Motor neuron (in vitro differentiated cells): ENCODE data around the gene TENM3. TPM values are rescaled to one million over a fixed set of nuclear protein-coding genes. Genes with fewer than 3 reads are reported as not detected.

Source experiments
- ATAC-seq, 8 experiments: fragments of 200-7000 bp; cut with Tn5 transposase; replicated peaks in 6 of 8; 2 replicates each; pipeline ENCODE4 v1.8.0; 2021; ENCODE audit warnings: mild to moderate bottlenecking in 8 of 8, moderate library complexity in 8 of 8
- H3K27ac ChIP-seq, 2 donors: fragments of 250-450 bp; sonication (Bioruptor Pico); 2 replicates each; pipeline ENCODE4 v1.9.0; 2021; ENCODE audit warnings: antibody characterized with exemption in 2 of 2, mild to moderate bottlenecking in 2 of 2, moderate library complexity in 1 of 2
- H3K4me1 ChIP-seq, 2 donors: fragments of 250-450 bp; sonication (Bioruptor Pico); replicated peaks in 1 of 2; 2 replicates each; pipeline ENCODE4 v1.6.1; 2021; ENCODE audit warnings: antibody characterized with exemption in 2 of 2, mild to moderate bottlenecking in 2 of 2, moderate library complexity in 1 of 2
- H3K4me3 ChIP-seq, 5 donors: fragments of 250-450 bp; sonication (Bioruptor Pico); 2 replicates each; pipeline ENCODE4 v1.9.0; 2021; ENCODE audit warnings: antibody characterized with exemption in 5 of 5, mild to moderate bottlenecking in 5 of 5, moderate library complexity in 4 of 5
- WGBS, 10 experiments: fragments of 450-650 bp; shearing (Covaris generic); methylation state at CpG; one replicate each; pipeline ENCODE4 v1.0.0; 2022; 5-methylcytosine and 5-hydroxymethylcytosine counted together
- in situ Hi-C, 9 experiments: fragments of 400-800 bp; cut with MboI; loops; one replicate each; pipeline ENCODE4 v1.15.0; 2021; ENCODE audit warnings: low sequenced_read_pairs in 9 of 9, low pct_unique_long_range_greater_than_20kb in 2 of 9; ENCODE audit not compliant: unreplicated experiment in 9 of 9
- total RNA-seq, 8 experiments: library from RNA; unstranded; fragments of 300-600 nt; gene quantifications; 2 replicates each; pipeline versions ENCODE4 v1.2.3 to v1.2.4, GENCODE V29; 2022

The TENM3 gene
- total RNA-seq, 8 experiments from 2014 or later = 9.1 to 129 (median 42.0) TPM

DNA sequence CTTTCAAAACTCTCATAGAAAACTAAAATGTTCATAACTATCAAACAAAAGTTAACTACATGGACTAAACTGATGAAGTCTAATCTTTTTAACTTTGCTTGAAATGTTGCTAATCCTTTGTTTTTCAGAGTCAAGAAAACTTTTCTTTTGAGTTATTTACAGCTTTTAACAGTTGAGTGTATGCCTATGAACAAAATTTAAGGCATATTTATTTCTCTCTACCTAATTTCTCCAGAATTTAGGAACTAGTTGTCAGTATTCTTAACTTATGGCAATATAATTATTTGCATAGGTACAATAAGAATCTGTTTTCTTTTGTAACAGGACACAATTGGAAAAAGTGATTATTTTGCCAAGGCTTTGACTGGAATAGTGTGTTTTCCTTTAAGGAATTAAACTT is 23.8 kb downstream of the TENM3 start:
- no peaks in the 10 kb centered on the region for H3K4me1 ChIP-seq
- no peak overlapping the region for H3K4me3 ChIP-seq
- H3K27ac ChIP-seq = no peak overlapping the region
- in situ Hi-C loops = no loop called here
- ATAC-seq = no peak

GRCh38 chr4:182268966-182269365 is 25.8 kb downstream of the TENM3 start:
- no peak for ATAC-seq
- in situ Hi-C loops = no loop called here
- 24 to 100% (median 100%) methylated on average over 2 to 3 of the region's 3 CpGs; no CpG with 5 or more reads in 1 of the 10 experiments for WGBS, 10 experiments
- H3K4me3 ChIP-seq = no peak overlapping the region
- no peak overlapping the region for H3K27ac ChIP-seq
- H3K4me1 ChIP-seq = no peaks in the 10 kb centered on the region

DNA sequence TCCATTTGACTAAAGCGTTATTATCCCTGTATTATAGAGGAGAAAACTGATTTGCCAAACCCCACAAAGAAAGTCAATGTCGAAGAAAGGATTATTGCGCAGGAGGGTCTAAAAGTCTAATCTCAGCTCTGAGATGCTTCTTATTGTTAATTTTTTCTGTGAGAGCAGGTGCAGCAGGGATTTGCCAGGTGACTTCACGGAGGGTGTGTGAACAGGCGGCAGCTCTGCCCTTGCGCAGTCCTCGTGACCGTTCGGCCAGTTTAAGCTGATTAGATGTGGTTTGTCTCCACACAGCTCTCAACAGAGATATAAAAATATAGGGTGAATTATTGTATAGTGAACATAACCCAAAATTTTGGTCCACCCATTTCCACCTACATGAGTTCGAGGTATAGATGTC is 28.5 kb downstream of the TENM3 start:
- ATAC-seq = no peak

DNA sequence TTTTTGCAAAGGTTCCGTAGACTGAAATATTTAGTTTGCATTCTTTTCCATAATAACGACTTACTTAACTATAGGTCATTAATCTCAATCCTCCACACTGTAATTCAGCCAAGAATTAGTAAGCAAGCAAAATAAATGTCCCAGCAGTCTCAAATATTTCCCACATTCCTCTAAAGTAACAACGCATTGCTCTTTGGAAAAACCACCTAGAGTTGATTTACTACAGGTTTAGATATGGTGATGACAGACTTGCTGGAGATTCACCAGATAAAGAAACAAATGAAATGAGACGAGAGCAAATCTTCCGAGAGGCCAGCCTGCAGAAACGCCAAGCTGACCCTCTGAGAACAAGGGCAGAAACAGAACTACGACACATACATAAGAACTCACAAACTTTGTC is 28.9 kb downstream of the TENM3 start:
- Histone ChIP-seq H3K27ac (no peak overlapping the region), H3K4me1 (no peaks in the 10 kb centered on the region), H3K4me3 (no peak overlapping the region)
- WGBS, 10 experiments = 20 to 100% (median 92%) methylated on average over 2 to 7 of the region's 7 CpGs
- in situ Hi-C loops = no loop called here
- ATAC-seq = no peak

More for the DNA sequence above, 28.5 kb downstream of the TENM3 start:
- in situ Hi-C loops = no loop called here
- H3K27ac ChIP-seq = no peak overlapping the region
- no peak overlapping the region for H3K4me3 ChIP-seq
- 60 to 100% (median 99%) methylated on average over 1 to 10 of the region's 10 CpGs for WGBS, 10 experiments
- no peaks in the 10 kb centered on the region for H3K4me1 ChIP-seq

- Histone ChIP-seq H3K27ac (no peak overlapping the region), H3K4me3 (no peak overlapping the region), H3K4me1 (no peaks in the 10 kb centered on the region)
- no peak for ATAC-seq
- WGBS, 10 experiments = 11 to 100% (median 73%) methylated on average over 1 to 11 of the region's 11 CpGs
- in situ Hi-C loops = no loop called here
Measured at GRCh38 chr4:182273191-182273935, 30.2 kb downstream of the TENM3 start.

- H3K4me3 ChIP-seq = no peak overlapping the region
- no peak overlapping the region for H3K27ac ChIP-seq
- H3K4me1 ChIP-seq = no peaks in the 10 kb centered on the region
- no peak for ATAC-seq
- 25 to 98% (median 88%) methylated on average over 2 to 11 of the region's 11 CpGs for WGBS, 10 experiments
- in situ Hi-C loops = no loop called here
Measured at GRCh38 chr4:182276210-182277109, 33.3 kb downstream of the TENM3 start.

DNA sequence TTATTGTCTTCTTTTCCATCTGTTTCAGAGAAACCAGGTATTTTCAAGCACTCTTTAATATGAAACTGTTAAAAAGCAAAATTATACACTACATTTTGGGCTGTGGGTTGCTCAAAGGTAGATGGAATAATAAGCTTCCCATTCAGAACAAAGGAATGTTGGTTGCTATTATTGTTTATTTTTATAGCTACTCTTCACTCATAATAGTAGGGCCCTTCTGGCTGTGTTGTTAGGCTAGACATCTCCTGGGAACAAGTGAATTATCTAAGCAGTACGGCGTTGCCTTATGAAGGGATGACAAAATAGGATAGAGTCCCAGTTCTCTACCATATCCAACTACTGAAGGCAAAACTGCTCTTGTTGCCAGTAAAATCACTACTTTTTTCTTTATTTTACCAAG is 34.2 kb downstream of the TENM3 start:
- in situ Hi-C loops = no loop called here
- 40 to 100% (median 90%) methylated on average over 1 to 2 of the region's 2 CpGs; no CpG with 5 or more reads in 5 of the 10 experiments for WGBS, 10 experiments
- Histone ChIP-seq H3K4me3 (no peak overlapping the region), H3K27ac (no peak overlapping the region), H3K4me1 (no peaks in the 10 kb centered on the region)
- ATAC-seq = no peak

- Histone ChIP-seq H3K4me3 (no peak overlapping the region), H3K4me1 (no peaks in the 10 kb centered on the region), H3K27ac (no peak overlapping the region)
- no peak for ATAC-seq
- 20 to 100% (median 83%) methylated on average over 1 to 10 of the region's 11 CpGs for WGBS, 10 experiments
- in situ Hi-C loops = no loop called here
Measured at GRCh38 chr4:182278729-182279128, 35.5 kb downstream of the TENM3 start.

DNA sequence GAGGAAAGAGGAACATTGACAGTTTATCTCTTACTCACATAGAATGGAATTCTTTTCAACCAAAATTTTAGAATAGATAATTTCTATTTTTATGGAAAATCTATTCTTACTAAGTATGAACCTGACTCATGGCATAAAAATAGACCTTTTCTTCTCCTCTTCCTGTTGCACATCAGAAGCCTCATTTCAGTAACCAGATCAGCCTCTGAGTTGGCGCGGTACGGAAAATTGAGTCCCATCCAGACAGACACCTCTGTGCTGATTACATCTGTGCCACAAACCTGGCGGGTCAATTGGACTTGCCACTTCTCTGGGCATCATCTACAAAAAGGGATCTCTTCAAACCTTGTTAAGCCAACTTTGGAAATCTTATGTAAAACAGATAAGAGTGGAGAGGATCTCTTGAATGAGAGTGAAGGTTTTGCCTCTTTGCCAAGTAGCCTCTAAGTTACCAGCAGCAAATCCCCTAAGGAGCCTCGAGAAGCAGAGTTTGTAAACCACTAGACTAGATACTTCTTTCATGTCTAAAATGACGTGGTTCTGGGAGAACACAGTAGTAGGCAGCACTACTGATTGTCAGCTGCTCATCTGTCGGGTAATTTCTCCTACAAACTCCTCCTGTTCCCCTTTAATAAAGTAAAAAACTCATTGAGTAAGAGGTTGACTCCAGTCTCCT is 37.4 kb downstream of the TENM3 start:
- in situ Hi-C loops = no loop called here
- Histone ChIP-seq H3K4me3 (no peak overlapping the region), H3K4me1 (no peaks in the 10 kb centered on the region), H3K27ac (no peak overlapping the region)
- ATAC-seq = no peak
- 20 to 100% (median 81%) methylated on average over 1 to 7 of the region's 7 CpGs; no CpG with 5 or more reads in 3 of the 10 experiments for WGBS, 10 experiments

GRCh38 chr4:182286035-182286434 is 42.8 kb downstream of the TENM3 start:
- ATAC-seq = no peak
- Histone ChIP-seq H3K27ac (no peak overlapping the region), H3K4me1 (no peaks in the 10 kb centered on the region), H3K4me3 (no peak overlapping the region)
- in situ Hi-C loops = no loop called here
- WGBS, 10 experiments = 100% methylated on average over 1 to 3 of the region's 3 CpGs; no CpG with 5 or more reads in 6 of the 10 experiments

DNA sequence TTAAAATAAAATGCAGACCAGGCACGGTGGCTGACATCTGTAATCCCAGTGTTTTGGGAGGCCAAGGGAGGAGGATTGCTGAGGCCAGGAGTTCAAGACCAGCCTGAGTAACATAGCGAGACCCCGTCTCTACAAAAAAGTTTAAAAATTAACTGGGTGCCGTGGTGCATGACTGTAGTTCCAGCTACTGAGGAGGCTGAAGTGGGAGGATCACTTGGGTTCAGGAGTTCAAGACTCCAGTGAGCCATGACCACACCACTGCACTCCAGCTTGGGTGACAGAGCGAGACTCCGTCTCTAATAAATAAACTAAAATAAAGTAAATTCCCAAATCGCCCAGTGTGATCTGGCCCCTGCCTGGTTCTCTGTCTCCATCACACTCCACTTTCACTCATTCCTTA is 43.7 kb downstream of the TENM3 start:
- Histone ChIP-seq H3K4me3 (no peak overlapping the region), H3K4me1 (no peaks in the 10 kb centered on the region), H3K27ac (no peak overlapping the region)
- in situ Hi-C loops = no loop called here
- 20 to 100% (median 89%) methylated on average over 1 to 6 of the region's 7 CpGs; no CpG with 5 or more reads in 4 of the 10 experiments for WGBS, 10 experiments
- no peak for ATAC-seq

- 20 to 100% (median 93%) methylated on average over 1 to 7 of the region's 7 CpGs; no CpG with 5 or more reads in 2 of the 10 experiments for WGBS, 10 experiments
- in situ Hi-C loops = no loop called here
- H3K4me3 ChIP-seq = no peak overlapping the region
Measured at GRCh38 chr4:182288534-182288933, 45.3 kb downstream of the TENM3 start.

GRCh38 chr4:182289809-182290208 is 46.6 kb downstream of the TENM3 start:
- 42 to 100% (median 97%) methylated on average over 1 to 12 of the region's 13 CpGs; no CpG with 5 or more reads in 6 of the 10 experiments for WGBS, 10 experiments
- in situ Hi-C loops = no loop called here
- no peak overlapping the region for H3K27ac ChIP-seq
- H3K4me3 ChIP-seq = no peak overlapping the region
- no peaks in the 10 kb centered on the region for H3K4me1 ChIP-seq
- ATAC-seq = no peak

More at GRCh38 chr4:182288534-182288933, 45.3 kb downstream of the TENM3 start:
- no peaks in the 10 kb centered on the region for H3K4me1 ChIP-seq
- no peak overlapping the region for H3K27ac ChIP-seq
- no peak for ATAC-seq
